GM21529 (cell line): ENCODE measurements around the gene CCDC57.

Experiments
- ATAC-seq: cut with Tn5 transposase; IDR thresholded peaks from one replicate; pipeline ENCODE4 v1.9.1; 2021; ENCODE audit not compliant: unreplicated experiment

The CCDC57 gene

DNA sequence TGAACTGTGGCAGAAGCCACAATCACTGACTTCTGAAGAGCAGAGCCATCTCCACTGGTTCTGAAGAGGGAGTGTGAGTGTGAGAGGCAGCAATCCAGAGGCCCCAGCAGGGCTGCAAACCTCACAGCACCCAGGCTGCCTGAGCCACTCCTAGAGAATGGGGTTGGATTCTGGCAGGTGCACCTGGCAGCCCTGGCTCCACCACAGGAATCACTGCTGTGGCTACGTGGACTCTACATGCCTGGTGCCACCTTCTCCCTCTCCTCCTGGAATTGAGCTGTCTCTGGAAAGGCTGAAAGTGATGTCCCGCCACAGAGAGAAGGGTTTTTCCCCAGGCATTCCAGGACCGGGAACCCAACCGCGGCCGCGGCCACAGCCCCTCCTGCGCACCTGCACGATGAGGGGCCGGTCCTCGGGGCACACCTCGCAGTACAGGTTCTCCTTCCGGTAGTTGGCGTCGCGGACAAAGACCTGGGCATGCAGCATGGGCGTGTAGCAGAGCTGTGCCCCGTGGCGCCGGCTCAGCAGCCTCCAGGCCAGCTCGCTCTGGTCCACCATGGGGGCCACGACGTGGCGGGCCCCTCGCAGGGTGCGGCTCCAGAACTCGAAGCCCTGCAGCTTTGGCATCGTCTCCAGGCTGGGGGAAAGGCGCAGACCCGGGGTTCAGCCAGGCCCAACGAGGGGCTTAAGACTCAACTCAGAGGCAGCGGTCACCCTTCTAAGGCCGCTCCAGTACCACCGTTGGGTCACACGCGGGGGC lies 148.0 kb downstream of the CCDC57 start:
- no peak for ATAC-seq

DNA sequence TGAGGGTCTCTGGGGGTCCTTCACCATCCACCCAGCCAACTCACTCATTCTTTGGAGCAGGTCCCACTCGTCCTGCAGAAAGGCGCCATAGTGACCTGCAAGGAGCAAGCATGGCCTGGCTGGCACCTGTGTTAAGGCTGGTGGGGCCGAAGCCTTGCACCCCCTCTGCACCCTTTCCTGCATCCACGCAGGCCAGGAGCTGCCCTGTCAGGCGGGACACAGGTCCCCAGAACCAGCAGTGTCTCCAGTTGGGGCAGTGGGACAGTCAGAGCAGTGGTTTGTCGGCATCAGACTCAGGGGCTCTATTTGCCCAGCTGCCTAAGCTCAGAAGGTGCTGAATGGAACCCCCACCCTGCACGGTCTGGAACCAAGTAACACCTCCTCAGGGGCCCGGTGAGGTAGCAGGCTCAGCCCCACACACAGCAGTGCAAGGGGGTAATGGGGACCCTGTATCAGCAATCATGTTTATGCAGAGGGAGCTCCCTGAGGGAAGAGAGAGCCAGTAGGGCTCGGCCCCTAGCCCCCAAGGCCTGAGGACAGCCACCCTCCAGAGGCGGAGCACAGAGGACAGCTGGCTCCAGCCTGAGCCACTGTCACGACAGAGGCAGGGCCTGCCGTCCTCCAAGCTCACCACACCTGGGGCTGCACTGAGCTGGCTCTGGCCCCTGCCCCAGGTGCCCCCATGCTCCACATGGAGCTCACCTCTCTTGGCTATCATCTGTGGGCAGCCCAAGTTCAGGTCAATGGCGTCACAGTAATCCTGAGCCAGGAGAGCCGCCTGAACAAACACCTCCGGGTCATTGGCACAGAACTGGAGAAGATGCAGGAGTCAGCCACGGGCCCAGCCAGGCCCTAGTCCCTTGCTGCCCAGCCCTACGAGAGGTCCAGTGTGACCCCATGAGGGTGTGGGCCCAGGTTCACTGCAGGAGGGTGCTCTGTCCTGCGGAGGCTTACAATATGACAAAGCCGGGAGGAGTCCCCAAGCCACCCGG lies 148.9 kb downstream of the CCDC57 start:
- no peak for ATAC-seq

DNA sequence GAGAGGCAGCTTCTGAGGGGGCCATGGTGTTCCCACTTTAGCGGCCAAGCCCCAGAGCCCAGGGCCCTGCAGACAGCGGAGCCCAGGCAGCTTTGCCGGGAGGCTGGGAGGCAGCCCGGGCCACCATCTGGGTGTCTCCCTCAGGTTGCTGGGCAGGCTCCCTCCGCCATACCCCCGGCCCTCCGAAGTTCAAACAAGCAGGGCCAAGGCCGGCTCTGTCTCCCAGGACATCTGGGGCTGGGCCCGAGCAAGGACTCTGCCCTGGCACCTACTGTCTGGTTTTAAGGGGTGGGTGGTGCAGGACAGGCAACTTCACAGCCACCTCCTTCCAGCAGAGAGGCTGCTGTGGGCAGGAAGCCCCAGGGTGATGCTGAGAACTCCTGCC lies 149.7 kb downstream of the CCDC57 start:
- no peak for ATAC-seq

DNA sequence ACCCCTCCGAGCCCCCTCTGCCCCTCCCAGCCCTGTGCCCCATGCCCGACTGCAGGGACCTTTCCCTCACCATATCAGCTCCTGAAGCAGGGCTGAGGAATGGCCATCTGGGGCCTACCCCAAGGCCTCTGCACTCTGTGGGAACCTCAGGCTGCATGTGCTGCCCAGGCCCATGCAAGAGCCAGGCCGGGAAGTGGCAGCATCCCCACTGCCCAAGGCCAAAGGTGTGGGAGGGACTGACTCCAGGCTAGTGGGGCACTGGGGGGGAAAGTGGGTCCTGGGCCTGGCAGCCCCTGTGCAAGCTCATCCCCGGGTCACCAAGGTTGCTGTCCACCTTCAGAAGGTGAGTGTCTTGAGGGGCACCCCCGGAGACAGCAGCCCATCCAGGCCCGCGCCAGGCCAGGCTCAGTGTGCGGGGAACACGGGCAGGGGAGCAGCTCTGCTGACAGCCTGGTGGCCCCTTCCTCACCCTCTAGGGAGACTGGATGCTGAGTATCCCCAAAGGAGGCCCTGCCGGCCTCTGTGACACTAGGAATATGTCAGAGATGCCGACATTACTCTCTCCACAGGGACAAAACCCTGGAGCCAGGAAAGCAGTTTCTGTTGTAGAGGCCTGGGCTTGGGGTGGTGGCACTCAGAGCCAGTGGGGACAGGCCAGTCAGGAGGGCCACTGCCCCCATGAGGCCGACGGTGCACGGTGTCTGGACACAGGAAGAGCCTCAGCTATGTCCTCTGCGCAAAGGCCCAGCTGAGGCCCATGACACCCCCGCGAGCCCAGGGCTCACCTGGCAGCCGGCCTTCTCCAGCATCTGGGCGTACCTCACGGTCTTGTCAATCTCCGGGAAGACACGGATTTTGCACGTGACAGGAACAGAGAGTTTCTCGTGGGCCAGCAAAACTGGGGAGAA lies 150.3 kb downstream of the CCDC57 start:
- ATAC-seq, result no peak

DNA sequence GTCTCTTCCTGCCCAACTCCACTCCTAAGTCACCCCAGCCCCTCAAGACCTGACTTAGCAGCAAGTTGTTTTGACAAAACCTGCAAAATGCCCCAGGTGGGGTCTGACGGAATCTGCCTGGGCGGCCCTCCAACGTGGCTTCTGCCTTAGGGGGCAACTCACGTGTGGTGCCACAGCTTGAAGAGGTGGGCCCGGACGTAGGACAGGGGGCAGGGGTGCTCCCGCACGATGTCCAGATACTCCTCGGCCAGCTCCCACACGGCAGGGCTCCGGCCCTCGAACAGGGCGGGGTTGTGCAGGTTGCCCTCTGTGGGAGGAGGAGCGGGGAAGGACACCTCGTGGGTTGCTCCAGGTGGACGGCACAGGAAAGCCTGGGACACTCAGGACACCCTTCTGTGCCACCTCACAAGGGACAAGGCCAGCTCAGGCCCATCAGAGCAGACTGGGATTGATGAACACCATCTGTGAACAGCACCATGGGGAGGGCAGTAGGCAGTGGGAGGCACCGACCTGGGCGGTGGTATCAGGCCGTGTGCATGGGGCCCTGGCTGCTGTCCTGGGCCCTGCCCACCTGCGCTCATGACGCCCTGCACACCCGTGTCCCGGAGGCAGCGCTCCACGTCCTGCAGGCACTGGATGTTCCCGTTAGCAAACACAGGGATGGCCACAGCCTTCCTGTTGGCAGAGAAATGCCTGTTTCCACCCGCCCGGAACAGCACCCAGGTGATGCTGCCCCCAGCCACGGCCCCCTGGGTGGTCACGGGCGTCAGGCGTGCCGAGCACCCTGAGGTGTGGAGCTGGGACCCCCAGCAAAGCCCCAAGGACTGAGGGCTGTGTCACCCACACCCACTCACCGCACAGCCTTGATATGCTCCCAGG lies 151.4 kb downstream of the CCDC57 start:
- ATAC-seq, result no peak

DNA sequence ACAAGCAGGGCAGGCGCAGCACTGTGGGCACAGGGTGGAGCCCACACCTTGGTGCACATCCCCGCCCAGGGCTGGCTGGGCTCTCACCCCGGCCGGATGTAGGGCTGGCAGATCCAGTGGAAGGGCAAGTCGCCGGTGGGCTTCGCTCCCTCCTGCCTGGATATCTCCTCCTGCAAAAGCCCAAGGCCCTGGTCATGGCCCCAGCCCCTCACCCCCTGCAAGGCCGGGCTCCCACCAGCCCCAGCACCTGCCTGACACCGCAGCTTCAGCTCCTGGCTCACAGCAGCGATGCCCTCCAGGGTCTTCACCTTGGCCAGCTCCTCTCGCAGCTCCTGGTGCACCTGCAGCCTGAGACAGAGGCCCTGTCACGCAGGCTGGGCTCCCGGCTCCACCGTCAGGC lies 152.0 kb downstream of the CCDC57 start:
- no peak for ATAC-seq

DNA sequence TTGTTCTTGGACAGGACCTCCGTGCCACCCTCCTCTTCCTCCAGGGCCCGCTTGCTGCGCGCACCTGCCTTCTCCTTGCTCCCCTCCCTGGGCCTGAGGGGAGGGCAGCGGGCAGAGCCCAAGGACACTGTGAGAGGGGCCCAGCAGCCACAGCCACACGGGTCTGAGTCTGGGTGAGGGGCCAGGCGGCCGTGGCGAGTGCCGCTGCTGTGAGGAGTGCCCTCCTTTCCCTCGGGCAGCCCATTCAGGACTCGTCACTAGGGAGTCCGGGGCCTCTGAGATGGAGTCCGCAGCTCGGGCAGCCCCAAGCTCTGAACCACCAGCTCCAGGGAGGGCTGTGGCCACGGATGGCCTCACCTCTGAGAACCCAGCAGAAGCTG lies 152.7 kb downstream of the CCDC57 start:
- no peak for ATAC-seq

DNA sequence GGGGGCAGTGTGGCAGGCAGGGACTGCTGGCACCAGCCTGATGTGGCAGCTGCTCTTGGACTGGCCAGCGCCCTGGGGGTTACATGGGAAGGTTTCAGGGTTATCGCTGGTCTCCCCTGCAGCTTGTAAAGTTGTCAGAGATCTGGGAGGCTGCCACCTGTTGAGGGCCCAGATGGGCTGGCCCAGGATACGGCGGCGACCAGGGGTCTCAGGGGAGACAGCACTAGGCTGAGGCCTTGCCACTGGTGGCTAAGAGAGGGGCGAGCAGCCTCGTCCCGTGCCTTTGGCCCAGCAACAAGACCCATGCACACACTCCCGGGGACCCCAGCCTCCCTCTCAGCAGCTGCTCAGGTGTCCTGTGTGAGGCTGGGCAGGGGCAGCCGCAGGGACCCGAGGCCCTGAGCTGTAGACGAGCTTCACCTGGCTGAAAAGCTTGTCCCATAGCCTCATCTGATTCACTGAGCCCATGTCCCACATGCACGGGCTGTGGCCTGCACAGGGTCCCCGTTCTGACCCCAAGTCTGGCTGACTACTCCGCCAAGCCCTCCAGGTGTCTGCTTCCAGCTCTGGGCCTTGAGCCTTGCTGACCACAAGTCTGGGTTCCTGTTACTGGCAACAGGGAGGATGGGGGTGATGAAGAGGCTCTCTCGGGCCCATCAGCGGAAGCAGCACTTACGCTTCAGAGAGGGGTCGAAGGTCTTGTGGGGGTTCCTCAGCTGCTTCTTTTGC lies 153.2 kb downstream of the CCDC57 start:
- ATAC-seq, result no peak

DNA sequence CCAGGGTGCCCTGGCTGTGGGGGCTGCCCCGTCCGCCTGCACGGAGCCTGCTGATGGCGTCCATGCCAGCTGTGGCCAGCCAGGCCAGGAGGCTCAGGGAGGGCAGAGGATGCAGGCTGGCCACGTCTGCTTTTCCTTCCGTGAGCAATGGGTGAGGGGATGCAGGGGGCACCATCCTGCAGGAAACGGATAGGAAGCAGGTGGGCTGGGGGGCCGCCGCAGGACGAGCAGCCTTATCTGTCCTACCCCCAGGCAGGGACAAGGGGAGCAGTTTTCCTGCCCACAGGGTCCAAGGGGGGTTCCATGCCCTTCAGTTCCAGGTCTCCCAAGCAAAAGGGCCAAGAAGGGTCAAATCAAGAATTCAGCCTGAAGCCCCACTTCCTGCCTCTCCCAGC lies 153.8 kb downstream of the CCDC57 start:
- no peak for ATAC-seq

DNA sequence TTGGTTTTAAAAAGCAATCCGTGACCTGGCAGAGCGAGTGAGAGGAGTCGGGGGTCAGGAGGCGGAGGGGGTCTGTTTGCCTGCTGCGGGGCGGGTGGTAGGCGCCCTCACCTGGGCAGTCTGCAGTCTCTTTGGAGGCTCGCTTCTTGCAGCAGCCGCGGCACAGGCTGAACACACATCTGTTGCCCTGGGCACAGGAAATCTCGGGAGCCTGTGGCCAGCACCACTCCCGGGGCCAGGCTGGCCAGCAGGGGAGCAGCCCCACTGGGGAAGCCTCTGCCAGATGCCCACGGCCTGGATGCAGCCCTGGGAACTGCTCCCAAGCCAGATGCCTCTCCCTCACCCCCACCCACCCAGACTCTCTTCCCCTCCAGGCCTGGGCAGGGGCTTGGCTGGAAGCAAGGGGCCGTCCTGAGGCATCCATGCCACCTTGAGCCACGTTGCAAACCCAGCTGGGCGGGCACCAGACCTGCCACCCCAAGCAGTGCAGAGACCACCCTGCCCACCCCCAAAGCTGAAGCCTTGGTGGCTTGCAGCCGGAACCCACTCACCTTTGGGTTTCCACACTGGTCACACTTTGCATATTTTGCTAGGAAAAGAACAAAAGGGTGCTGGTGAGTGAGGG lies 154.3 kb downstream of the CCDC57 start:
- no peak for ATAC-seq

DNA sequence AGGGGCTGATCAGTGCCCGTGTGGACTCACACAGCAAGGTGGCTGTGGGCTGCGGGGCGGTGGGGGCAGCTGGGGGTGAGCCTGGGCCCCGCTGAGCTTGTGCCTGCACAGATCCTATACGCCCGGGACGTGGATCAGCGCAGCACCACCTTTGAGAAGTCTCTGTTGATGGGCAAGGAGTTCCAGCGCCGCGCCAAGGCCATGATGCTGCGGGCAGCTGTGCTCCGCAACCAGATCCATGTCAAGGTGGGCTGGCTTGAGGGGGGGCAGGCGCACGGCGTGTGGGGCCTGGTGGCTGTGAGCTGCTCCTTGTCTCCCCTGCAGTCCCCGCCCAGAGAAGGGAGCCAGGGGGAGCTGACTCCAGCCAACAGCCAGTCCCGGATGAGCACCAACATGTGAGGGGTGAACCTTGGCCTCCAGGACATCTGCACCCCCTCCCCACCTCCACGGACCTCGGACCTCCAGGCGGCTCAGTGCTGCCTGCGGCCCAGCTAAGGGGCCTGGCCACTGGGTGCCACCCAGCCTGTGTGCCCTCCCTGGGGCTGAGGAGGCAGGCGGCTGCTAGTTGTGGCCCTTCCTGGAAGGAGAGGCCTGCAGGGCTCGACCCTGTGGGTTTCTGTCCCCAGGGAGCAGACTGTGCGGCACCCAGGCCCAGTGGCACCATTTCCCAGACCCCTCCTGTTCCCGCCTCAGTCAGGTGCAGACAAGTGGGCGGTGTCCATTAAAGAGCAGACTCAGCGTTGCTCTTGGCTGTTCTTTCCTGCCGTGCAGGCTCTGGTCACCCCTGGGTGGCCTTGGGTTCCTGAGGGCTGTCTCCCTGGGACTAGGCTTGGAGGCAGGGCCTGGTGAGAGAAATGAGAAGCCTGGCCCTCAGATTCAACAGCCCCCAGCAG lies 155.7 kb downstream of the CCDC57 start:
- no peak for ATAC-seq

DNA sequence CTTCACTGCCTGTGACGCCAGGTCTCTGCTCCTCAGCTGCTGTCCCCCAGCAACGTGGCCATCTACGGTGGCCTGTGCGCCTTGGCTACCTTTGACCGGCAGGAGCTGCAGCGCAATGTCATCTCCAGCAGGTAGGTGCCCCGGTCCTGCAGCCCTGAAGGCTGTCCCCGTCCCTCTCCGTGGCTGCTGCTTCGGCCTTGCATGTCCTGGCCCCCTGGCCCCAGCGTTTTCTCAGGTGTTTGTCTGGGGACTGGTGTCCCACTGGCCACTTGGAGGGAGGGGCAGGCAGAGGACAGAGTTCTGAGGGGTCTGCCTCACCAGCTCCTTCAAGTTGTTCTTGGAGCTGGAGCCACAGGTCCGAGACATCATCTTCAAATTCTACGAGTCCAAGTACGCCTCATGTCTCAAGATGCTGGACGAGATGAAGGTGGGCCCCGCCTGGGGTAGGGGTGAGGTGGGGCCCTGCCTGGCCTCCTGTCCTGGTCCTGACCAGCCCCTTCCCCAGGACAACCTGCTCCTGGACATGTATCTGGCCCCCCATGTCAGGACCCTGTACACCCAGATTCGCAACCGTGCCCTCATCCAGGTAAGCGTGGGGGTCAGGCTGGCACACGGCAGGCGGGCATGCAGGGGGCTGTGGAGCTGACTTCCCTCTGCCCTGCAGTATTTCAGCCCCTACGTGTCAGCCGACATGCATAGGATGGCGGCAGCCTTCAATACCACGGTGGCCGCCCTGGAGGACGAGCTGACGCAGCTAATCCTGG lies 156.5 kb downstream of the CCDC57 start:
- ATAC-seq, result no peak

DNA sequence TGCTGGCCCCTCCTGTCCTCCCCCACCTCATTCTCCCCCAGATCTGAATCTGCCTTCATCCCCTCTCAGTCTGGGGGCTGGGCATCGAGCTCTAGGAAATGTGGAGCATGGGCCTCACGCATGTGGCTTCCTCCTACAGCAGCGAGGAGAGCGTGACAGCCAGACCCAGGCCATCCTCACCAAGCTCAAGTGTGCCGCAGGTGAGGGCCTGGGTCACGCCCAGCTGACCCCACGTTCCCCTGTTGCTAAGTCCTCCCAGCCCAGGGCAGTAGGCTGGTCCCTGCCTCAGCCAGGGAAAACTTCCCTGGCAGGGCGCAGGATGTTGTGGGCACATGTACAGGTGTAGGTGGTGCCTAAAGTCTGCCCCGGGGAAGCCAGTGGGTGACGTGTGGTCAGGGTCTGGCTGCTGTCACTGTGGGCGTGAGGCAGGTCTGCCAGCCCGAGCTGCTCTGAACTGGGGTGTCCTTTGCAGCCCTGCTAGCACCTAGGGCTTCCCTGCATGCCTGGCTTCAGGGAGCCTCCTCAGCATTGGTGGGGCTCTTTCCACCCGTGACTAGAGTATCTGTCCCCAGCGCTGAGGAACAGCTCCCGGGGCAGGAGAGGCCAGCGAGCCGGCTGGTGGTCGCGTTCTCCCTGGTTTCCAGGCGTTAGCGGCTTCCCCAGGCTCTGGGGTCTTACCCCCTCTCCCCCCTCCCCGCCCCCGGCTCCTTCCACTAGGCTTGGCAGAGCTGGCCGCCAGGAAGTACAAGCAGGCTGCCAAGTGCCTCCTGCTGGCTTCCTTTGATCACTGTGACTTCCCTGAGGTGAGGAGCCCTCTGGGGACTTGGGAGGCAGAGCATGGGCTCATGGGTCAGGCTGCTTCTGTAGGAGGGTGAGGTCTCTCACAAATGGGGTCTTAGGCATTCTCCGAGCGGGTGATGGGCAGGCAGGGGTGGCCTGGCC lies 157.3 kb downstream of the CCDC57 start:
- no peak for ATAC-seq

DNA sequence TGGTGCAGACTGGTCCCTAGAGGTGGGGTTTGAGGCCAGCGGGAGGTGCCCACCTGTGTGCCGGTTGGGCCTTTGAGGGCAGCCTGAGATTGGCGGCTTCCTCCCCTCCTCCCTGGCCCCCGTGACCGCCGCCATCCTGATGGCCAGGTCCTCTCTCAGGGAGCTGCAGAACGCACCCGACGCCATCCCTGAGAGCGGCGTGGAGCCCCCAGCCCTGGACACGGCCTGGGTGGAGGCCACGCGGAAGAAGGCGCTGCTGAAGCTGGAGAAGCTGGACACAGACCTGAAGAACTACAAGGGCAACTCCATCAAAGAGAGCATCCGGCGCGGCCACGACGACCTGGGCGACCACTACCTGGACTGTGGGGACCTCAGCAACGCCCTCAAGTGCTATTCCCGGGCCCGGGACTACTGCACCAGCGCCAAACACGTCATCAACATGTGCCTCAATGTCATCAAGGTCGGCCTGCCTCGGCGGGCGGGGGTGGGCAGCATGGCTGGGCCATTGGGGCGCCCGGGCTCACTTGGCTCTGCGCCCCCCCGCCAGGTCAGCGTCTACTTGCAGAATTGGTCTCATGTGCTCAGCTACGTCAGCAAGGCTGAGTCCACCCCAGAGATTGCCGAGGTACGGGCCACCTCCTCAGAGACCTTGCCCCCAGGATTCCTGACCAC lies 158.2 kb downstream of the CCDC57 start:
- no peak for ATAC-seq

DNA sequence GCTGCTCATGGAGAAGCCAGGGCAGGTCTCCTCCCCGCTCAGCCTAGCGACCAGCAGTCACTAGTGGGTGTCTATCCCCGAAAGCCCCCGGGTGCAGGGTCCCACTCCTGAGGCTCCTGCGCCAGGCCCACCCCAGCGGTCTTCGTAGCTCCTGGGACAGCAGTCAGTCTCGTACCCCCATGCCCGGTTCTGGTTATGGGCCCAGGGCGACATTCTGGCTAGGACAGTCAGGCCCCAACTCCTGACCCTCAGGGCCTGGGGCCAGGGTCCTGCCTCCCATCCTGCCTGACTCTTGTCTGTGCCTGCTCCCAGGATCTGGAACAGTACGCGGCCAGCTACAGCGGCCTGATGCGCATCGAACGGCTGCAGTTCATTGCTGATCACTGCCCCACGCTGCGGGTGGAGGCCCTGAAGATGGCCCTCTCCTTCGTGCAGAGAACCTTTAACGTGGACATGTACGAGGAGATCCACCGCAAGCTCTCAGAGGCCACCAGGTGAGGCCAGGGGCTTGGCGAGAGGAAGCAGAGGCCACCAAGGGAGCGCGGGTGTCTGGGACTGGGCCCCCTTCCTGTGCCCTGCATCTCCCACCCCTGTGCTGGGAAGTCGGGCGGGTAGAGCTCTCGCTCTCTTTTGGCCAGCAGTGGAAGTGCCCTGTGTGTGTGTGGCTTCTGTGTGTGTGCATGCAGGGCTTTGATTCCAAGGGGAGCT lies 158.9 kb downstream of the CCDC57 start:
- ATAC-seq, result no peak
